Body of pancreas (tissue), 4 donors: ENCODE data around the gene SLC6A9. TPM values are rescaled to one million over a fixed set of nuclear protein-coding genes. Genes with fewer than 3 reads are reported as not detected.
A peak's percentile ranks its signal among the peaks of the same experiment; 100 is the strongest.

Source experiments
- ATAC-seq: fragments of 150-250 bp; one replicate; pipeline ENCODE4 v1.9.1; 2016
- DNase-seq, 4 donors: peaks; one replicate each; pipeline ENCODE4 v3.0.0-alpha.2; 2019
- H3K27ac ChIP-seq, 4 donors: fragments of 200-600 bp; sonication (generic); 1 replicate in 3 of 4; 2 replicates in 1 of 4; pipeline versions ENCODE4 v1.5.1 to v1.6.1; 2016 to 2019; ENCODE audit warnings: mild to moderate bottlenecking in 1 of 4, mixed read lengths in 1 of 4, moderate library complexity in 1 of 4
- H3K27me3 ChIP-seq, 2 donors: fragments of 200-600 bp; sonication (generic); one replicate each; pipeline ENCODE4 v1.6.0; 2016; ENCODE audit warnings: mild to moderate bottlenecking in 1 of 2
- H3K36me3 ChIP-seq, 2 donors: fragments of 200-600 bp; sonication (generic); replicated peaks in 1 of 2; 2 replicates each; pipeline ENCODE4 v1.5.1; 2016; ENCODE audit warnings: low read depth in 2 of 2; ENCODE audit not compliant: insufficient read depth in 1 of 2
- H3K4me1 ChIP-seq: fragments of 200-600 bp; sonication (generic); one replicate; pipeline ENCODE4 v1.6.0; 2016
- H3K4me3 ChIP-seq, 2 donors: fragments of 200-600 bp; sonication (generic); 1 replicate in 1 of 2; 2 replicates in 1 of 2; pipeline ENCODE4 v1.5.1; 2016 to 2019
- H3K9me3 ChIP-seq, 3 donors: fragments of 200-600 bp; sonication (generic); 1 replicate in 2 of 3; 2 replicates in 1 of 3; pipeline ENCODE4 v1.5.1; 2016
- CTCF ChIP-seq, 7 experiments: fragments of 450-650 bp in 4 of 7; fragments of 200-600 bp in 3 of 7; sonication (generic) in 3 of 7; IDR thresholded peaks; one replicate each; pipeline ENCODE4 v1.5.1; 2016 to 2019; ENCODE audit warnings: antibody characterized with exemption in 7 of 7
- POLR2A ChIP-seq, 3 donors: fragments of 450-650 bp; IDR thresholded peaks; one replicate each; pipeline ENCODE4 v1.6.1; 2016; ENCODE audit warnings: antibody characterized with exemption in 3 of 3, mild to moderate bottlenecking in 2 of 3
- WGBS, 2 donors: methylation state at CpG; one replicate each; pipeline ENCODE4 v1.1.5; 2017; 5-methylcytosine and 5-hydroxymethylcytosine counted together
- intact Hi-C: fragments of 100-400 bp; cut with DNase I; formaldehyde crosslinking; loops from one replicate; pipeline ENCODE4 v1.15.1; 2023
- total RNA-seq, 2 donors: library from RNA; depleted of rRNA; stranded (reverse); fragments of >200 nt; gene quantifications; one replicate each; pipeline ENCODE4 v1.1.0, GENCODE V29; 2016

SLC6A9 gene
- total RNA-seq, 2 donors from 2014 or later = 2.3 to 4.6 TPM

- WGBS, 2 donors = 76 to 78% methylated on average over 8 of the region's 8 CpGs
- TF ChIP-seq CTCF (IDR thresholded peaks at IDR 0.05) = no peak
- no peak for TF ChIP-seq POLR2A (IDR thresholded peaks at IDR 0.05)
- intact Hi-C loops = no loop called here
- Histone ChIP-seq H3K4me3 (no peak overlapping the region), H3K9me3 (no peaks in the 10 kb centered on the region), H3K4me1 (peaks cover 59% of the 10 kb centered on the region), H3K27me3 (no peaks in the 10 kb centered on the region), H3K36me3 (peaks cover 0 to 4% of the 10 kb centered on the region in 2 donors), H3K27ac (no peak overlapping the region)
- DNase-seq = no peak
- ATAC-seq = no peak
These were observed 54.4 kb downstream of the SLC6A9 start for GRCh38 chr1:43976890-43977289.

GRCh38 chr1:43976045-43976444 lies 55.2 kb downstream of the SLC6A9 start:
- ATAC-seq (no peak), DNase-seq (no peak)
- Histone ChIP-seq H3K27me3 (no peaks in the 10 kb centered on the region), H3K9me3 (no peaks in the 10 kb centered on the region), H3K27ac (peak overlapping the region in 3 of 4 donors; percentile 88 to 98 (median 98)), H3K36me3 (peaks cover 0 to 4% of the 10 kb centered on the region in 2 donors), H3K4me3 (peak overlapping the region; percentile 71 to 90), H3K4me1 (peaks cover 62% of the 10 kb centered on the region)
- TF ChIP-seq CTCF (IDR thresholded peaks at IDR 0.05) (no peak), POLR2A (IDR thresholded peaks at IDR 0.05) (no peak)
- intact Hi-C loops = no loop called here
- whole genome bisulfite sequencing, 2 donors = 27 to 49% methylated on average over 4 of the region's 4 CpGs

- H3K36me3 ChIP-seq = peaks cover 0 to 4% of the 10 kb centered on the region in 2 donors
- TF ChIP-seq CTCF (IDR thresholded peaks at IDR 0.05) (no peak), POLR2A (IDR thresholded peaks at IDR 0.05) (no peak)
- no peaks in the 10 kb centered on the region for H3K27me3 ChIP-seq
- DNase-seq = peak; percentile 70 to 80 (median 73)
- H3K4me1 ChIP-seq = peaks cover 62% of the 10 kb centered on the region
- ATAC-seq = peak; percentile 25
- WGBS, 2 donors = 1% methylated on average over 19 to 34 of the region's 34 CpGs
- H3K27ac ChIP-seq = peak overlapping the region; percentile 88 to 98 (median 94)
- no peaks in the 10 kb centered on the region for H3K9me3 ChIP-seq
- H3K4me3 ChIP-seq = peak overlapping the region; percentile 71 to 90
- intact Hi-C loops = no loop called here
These were observed 55.9 kb downstream of the SLC6A9 start for GRCh38 chr1:43975249-43975961.

GRCh38 chr1:43974443-43975248 lies 56.6 kb downstream of the SLC6A9 start, which contains the start of gene ATP6V0B:
Gene ATP6V0B (plus strand): TSS chr1:43974960. CDS start chr1:43975041, 81 bp downstream.
- Histone ChIP-seq H3K9me3 (no peaks in the 10 kb centered on the region), H3K4me1 (peaks cover 57% of the 10 kb centered on the region), H3K27me3 (no peaks in the 10 kb centered on the region), H3K27ac (peak within 1 kb of the TSS; percentile 88 to 98 (median 94)), H3K36me3 (peaks cover 0 to 4% of the 10 kb centered on the region in 2 donors), H3K4me3 (peak within 1 kb of the TSS; percentile 71 to 90)
- WGBS, 2 donors = 0 to 1% methylated on average over 14 to 88 of the region's 93 CpGs
- peak; percentile 96 to 98 (median 97) for DNase-seq
- TF ChIP-seq POLR2A (IDR thresholded peaks at IDR 0.05) (peak; percentile 83 to 93 (median 88)), CTCF (IDR thresholded peaks at IDR 0.05) (peak in 5 of 7 experiments; percentile 11 to 46 (median 37))
- peak; percentile 82 for ATAC-seq
- intact Hi-C loops = no loop called here
